C4-2B (cell line): Measurements from ENCODE around the gene MTFR1L.

Source experiments
- H3K27ac ChIP-seq: fragments of 450-650 bp; 2 replicates; pipeline ENCODE4 v1.5.1; 2017
- ZFX ChIP-seq: fragments of 450-650 bp; IDR thresholded peaks from 2 replicates; pipeline ENCODE4 v1.6.1; 2017
- TF ChIP-seq, protein P1 (sequence below): fragments of 450-650 bp; conservative IDR thresholded peaks from 2 replicates; pipeline ENCODE4 v1.5.1; 2017; ENCODE audit warnings: mild to moderate bottlenecking

The MTFR1L gene

DNA sequence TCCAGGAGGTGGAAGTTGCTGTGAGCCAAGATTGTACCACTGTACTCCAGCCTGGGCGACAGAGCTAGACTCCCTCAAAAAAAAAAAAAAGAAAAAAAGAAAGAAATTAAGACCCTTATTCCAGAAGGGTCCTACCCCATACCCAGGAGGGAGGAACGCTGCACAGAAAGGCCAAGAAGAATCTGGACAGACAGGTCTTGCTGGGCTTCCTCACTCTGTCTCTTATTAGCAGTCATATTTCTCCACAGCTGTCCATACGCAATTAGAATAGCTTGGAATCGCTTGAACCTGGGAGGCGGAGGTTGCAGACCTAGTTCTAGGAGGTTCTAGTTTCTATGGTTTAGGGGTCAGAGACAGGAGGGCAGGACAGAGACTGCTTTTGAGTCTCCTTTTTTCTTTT is 58.9 kb downstream of the MTFR1L start:
- H3K27ac ChIP-seq = no peak overlapping the region
- TF ChIP-seq, protein P1, sequence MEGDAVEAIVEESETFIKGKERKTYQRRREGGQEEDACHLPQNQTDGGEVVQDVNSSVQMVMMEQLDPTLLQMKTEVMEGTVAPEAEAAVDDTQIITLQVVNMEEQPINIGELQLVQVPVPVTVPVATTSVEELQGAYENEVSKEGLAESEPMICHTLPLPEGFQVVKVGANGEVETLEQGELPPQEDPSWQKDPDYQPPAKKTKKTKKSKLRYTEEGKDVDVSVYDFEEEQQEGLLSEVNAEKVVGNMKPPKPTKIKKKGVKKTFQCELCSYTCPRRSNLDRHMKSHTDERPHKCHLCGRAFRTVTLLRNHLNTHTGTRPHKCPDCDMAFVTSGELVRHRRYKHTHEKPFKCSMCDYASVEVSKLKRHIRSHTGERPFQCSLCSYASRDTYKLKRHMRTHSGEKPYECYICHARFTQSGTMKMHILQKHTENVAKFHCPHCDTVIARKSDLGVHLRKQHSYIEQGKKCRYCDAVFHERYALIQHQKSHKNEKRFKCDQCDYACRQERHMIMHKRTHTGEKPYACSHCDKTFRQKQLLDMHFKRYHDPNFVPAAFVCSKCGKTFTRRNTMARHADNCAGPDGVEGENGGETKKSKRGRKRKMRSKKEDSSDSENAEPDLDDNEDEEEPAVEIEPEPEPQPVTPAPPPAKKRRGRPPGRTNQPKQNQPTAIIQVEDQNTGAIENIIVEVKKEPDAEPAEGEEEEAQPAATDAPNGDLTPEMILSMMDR = no peak
- TF ChIP-seq ZFX = no peak

DNA sequence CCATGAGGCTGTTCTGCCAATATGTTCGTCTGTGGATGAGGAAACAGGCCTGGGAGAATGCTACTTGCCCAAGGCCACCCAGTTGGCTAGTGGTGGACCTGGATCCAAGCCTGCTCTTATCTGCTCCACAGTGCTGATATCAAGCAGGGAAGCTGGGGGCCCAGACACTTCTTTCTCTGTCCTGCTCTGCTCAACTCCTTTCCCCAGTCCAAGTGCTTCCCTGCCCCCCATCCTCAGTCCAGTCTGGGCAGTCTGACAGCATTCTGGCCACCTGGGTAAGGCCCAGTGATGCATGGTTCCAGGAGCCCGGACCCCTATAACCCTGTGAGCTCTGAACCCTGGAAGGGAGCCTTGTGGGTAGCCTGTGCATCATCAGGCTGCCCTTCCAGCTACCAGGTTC is 59.9 kb downstream of the MTFR1L start:
- TF ChIP-seq ZFX = no peak
- TF ChIP-seq, protein P1 = no peak
- no peak overlapping the region for H3K27ac ChIP-seq

DNA sequence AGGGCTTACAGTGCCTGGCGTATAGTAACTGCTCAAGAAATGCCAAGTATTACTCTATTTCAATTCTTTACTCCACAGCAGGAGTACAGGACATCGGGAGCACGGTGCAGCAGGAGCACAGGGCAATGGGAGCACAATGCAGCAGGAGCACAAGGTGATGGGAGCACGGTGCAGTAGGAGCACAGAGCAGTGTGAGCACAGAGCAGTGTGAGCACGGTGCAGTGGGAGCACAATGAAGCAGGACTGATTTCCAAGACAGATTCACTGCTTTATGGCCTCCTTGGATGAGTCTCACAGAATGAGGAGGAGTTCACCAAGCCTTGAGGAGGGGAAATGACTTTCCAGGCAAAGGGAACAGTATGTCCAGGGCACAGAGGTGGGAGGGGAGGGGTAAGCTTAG is 60.8 kb downstream of the MTFR1L start:
- no peak overlapping the region for H3K27ac ChIP-seq
- TF ChIP-seq ZFX = no peak
- TF ChIP-seq, protein P1 = no peak

DNA sequence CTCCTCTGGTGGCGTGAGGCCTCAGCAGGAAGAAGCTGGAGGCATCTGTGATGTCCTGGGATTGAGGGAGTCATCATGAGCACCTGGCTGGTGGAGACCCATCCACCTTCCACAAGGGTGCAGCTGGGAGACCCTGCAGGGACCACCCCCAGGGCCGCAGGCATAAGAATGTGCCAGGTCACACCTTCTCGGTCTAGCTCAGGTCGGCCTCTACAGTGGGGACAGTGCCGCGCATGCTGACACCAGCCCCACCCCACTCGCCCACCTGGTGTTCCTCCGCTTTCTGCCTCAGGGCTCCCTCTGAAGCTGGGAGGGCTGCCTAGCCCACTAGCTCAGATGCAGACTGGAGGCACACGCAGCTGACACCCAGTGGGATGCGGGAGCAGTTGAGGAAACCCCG is 61.5 kb downstream of the MTFR1L start:
- H3K27ac ChIP-seq = no peak overlapping the region
- no peak for TF ChIP-seq ZFX
- TF ChIP-seq, protein P1 = no peak
